Activated CD4-positive, alpha-beta T cell treated with anti-CD3 and anti-CD28 coated beads, Interleukin-2, Interleukin-6, amounts not matched to agents 100 ng/mL and 50 ng/mL, durations not matched to agents 16 hours and 8 hours (primary cell): Measurements from ENCODE around the gene BDNF.
"Not testable (repeated sequence)": the region's sequence is repeated elsewhere in the genome, so short reads cannot be mapped to it uniquely, and the experiment has no call there.

Experiments used
- DNase-seq: peaks from one replicate; pipeline ENCODE4 v3.0.0-alpha.2; 2020

BDNF gene

GRCh38 chr11:27700351-27701301 is at the start of gene BDNF:
BDNF (minus strand) TSS chr11:27700455; CDS start chr11:27658564, 41,891 bp downstream.
- no peak for DNase-seq

GRCh38 chr11:27740362-27741013 is 40.2 kb upstream of the BDNF start:
- no peak for DNase-seq

- no peak for DNase-seq
Measured at GRCh38 chr11:27735281-27735680, 35.0 kb upstream of the BDNF start.

- DNase-seq: not testable (repeated sequence)
Measured at GRCh38 chr11:27731803-27732202, 31.5 kb upstream of the BDNF start.

GRCh38 chr11:27726981-27727380 is 26.7 kb upstream of the BDNF start:
- no peak for DNase-seq

GRCh38 chr11:27723687-27724086 is 23.4 kb upstream of the BDNF start:
- DNase-seq: no peak

- DNase-seq: no peak
Measured at GRCh38 chr11:27722953-27723344, 22.7 kb upstream of the BDNF start.

GRCh38 chr11:27722117-27722952 is 22.1 kb upstream of the BDNF start:
- peak; percentile 6 for DNase-seq

- DNase-seq: no peak
Measured at GRCh38 chr11:27721264-27722116, 21.2 kb upstream of the BDNF start.

- DNase-seq: peak; percentile 23
Measured at GRCh38 chr11:27720277-27720830, 20.1 kb upstream of the BDNF start.

- no peak for DNase-seq
Measured at GRCh38 chr11:27719546-27719925, 19.3 kb upstream of the BDNF start.

- no peak for DNase-seq
Measured at GRCh38 chr11:27718863-27719545, 18.7 kb upstream of the BDNF start.

- DNase-seq: no peak
Measured at GRCh38 chr11:27718346-27718862, 18.1 kb upstream of the BDNF start.

GRCh38 chr11:27717801-27718229 is 17.6 kb upstream of the BDNF start:
- DNase-seq: no peak

GRCh38 chr11:27717377-27717776 is 17.1 kb upstream of the BDNF start:
- DNase-seq: no peak

- no peak for DNase-seq
Measured at GRCh38 chr11:27716835-27717234, 16.6 kb upstream of the BDNF start.

- DNase-seq: no peak
Measured at GRCh38 chr11:27716216-27716615, 16.0 kb upstream of the BDNF start.

- DNase-seq: no peak
Measured at GRCh38 chr11:27711725-27712124, 11.5 kb upstream of the BDNF start.

- no peak for DNase-seq
Measured at GRCh38 chr11:27710536-27710935, 10.3 kb upstream of the BDNF start.

- no peak for DNase-seq
Measured at GRCh38 chr11:27707676-27708075, 7.4 kb upstream of the BDNF start.
